OCI-LY3 (cell line): ENCODE measurements around the gene ZHX3.

ENCODE experiments used
- EZH2phosphoT487 ChIP-seq: fragments of 200-600 bp; shearing (Covaris generic); IDR thresholded peaks from 2 replicates; pipeline ENCODE4 v1.6.1; 2018; ENCODE audit warnings: antibody characterized with exemption, mixed run types, low read depth
- TF ChIP-seq, protein P1 (sequence below): fragments of 200-600, 300-600 bp; sonication (generic); IDR thresholded peaks from 2 replicates; pipeline ENCODE4 v1.5.1; 2014; ENCODE audit warnings: antibody characterized with exemption, low read length, low read depth

DNA sequence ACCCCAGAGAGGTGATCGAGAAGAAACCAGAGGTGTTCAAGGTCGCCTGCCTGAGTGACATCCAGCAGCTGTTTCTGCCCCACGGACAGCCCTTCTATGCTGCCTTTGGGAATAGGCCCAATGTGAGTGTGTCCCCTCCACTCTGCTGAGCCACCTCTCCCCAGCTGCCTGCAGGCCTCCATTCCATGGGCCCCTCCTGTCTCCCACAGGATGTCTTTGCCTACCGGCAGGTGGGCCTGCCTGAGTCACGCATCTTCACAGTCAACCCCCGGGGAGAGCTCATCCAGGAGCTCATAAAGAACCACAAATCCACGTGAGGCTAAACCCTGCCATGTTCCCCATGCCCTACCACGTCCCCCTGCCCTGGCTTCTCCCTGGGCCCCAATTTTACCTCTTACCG lies 40.7 kb upstream of the ZHX3 start:
- TF ChIP-seq, protein P1, sequence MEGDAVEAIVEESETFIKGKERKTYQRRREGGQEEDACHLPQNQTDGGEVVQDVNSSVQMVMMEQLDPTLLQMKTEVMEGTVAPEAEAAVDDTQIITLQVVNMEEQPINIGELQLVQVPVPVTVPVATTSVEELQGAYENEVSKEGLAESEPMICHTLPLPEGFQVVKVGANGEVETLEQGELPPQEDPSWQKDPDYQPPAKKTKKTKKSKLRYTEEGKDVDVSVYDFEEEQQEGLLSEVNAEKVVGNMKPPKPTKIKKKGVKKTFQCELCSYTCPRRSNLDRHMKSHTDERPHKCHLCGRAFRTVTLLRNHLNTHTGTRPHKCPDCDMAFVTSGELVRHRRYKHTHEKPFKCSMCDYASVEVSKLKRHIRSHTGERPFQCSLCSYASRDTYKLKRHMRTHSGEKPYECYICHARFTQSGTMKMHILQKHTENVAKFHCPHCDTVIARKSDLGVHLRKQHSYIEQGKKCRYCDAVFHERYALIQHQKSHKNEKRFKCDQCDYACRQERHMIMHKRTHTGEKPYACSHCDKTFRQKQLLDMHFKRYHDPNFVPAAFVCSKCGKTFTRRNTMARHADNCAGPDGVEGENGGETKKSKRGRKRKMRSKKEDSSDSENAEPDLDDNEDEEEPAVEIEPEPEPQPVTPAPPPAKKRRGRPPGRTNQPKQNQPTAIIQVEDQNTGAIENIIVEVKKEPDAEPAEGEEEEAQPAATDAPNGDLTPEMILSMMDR: no peak
- no peak for TF ChIP-seq EZH2phosphoT487
